Breast epithelium (tissue), 3 donors: ENCODE results near the gene ZNF579.

Experiments
- CTCF ChIP-seq, 3 donors: fragments of 450-650 bp; IDR thresholded peaks; one replicate each; pipeline ENCODE4 v1.5.1; 2016 to 2017; ENCODE audit warnings: antibody characterized with exemption in 3 of 3, mild to moderate bottlenecking in 3 of 3, moderate library complexity in 3 of 3
- POLR2A ChIP-seq: fragments of 450-650 bp; IDR thresholded peaks from one replicate; pipeline ENCODE4 v1.6.1; 2016; ENCODE audit warnings: antibody characterized with exemption, mild to moderate bottlenecking, moderate library complexity

GRCh38 chr19:55615543-55616394 is 35.1 kb upstream of the ZNF579 start:
- TF ChIP-seq CTCF (IDR thresholded peaks at IDR 0.05) = no peak
- no peak for TF ChIP-seq POLR2A
